GM18520 (cell line): ENCODE data around the gene ACTL6A.
"Not testable (repeated sequence)": the region's sequence is repeated elsewhere in the genome, so short reads cannot be mapped to it uniquely, and the experiment has no call there.

Experiments used
- ATAC-seq: cut with Tn5 transposase; IDR thresholded peaks from one replicate; pipeline ENCODE4 v1.9.1; 2021; ENCODE audit not compliant: unreplicated experiment

ACTL6A gene

GRCh38 chr3:179562591-179563270, at the start of gene ACTL6A:
TSS of gene ACTL6A (plus strand) at chr3:179562926. CDS start at chr3:179563093, 167 bp downstream.
- ATAC-seq = peak; percentile 98

- ATAC-seq = no peak
These were observed 48.9 kb upstream of the ACTL6A start for GRCh38 chr3:179513862-179514261.

- not testable (repeated sequence) for ATAC-seq
These were observed 46.1 kb upstream of the ACTL6A start for GRCh38 chr3:179516461-179517251.

- ATAC-seq = no peak
These were observed 36.2 kb upstream of the ACTL6A start for GRCh38 chr3:179526482-179526881.

- ATAC-seq = no peak
These were observed 35.7 kb upstream of the ACTL6A start for GRCh38 chr3:179526989-179527391.

- ATAC-seq = no peak
These were observed 34.0 kb upstream of the ACTL6A start for GRCh38 chr3:179528772-179529171.

- no peak for ATAC-seq
These were observed 31.1 kb upstream of the ACTL6A start for GRCh38 chr3:179531576-179531975.

GRCh38 chr3:179533274-179533673, 29.5 kb upstream of the ACTL6A start:
- ATAC-seq = no peak

GRCh38 chr3:179536256-179536655, 26.5 kb upstream of the ACTL6A start:
- no peak for ATAC-seq

GRCh38 chr3:179541094-179541493, 21.6 kb upstream of the ACTL6A start:
- no peak for ATAC-seq

- no peak for ATAC-seq
These were observed 21.1 kb upstream of the ACTL6A start for GRCh38 chr3:179541596-179541995.

- ATAC-seq = no peak
These were observed 20.4 kb upstream of the ACTL6A start for GRCh38 chr3:179542375-179542774.

GRCh38 chr3:179544981-179545645, 17.6 kb upstream of the ACTL6A start:
- no peak for ATAC-seq

- no peak for ATAC-seq
These were observed 15.9 kb upstream of the ACTL6A start for GRCh38 chr3:179546814-179547241.

- ATAC-seq = no peak
These were observed 11.2 kb upstream of the ACTL6A start for GRCh38 chr3:179551349-179552105.

GRCh38 chr3:179558742-179559364, 3.9 kb upstream of the ACTL6A start:
- no peak for ATAC-seq

GRCh38 chr3:179560791-179561190, 1.9 kb upstream of the ACTL6A start:
- no peak for ATAC-seq

- peak; percentile 26 for ATAC-seq
These were observed 601 bp downstream of the ACTL6A start for GRCh38 chr3:179563271-179563783.

GRCh38 chr3:179565496-179565895, 2.8 kb downstream of the ACTL6A start:
- ATAC-seq = no peak

- no peak for ATAC-seq
These were observed 18.3 kb downstream of the ACTL6A start for GRCh38 chr3:179580992-179581391.
